Lower leg skin (tissue), 4 donors: ENCODE results near the gene CERS4. TPM values are rescaled to one million over a fixed set of nuclear protein-coding genes. Genes with fewer than 3 reads are reported as not detected.
"Not testable (repeated sequence)": the region's sequence is repeated elsewhere in the genome, so short reads cannot be mapped to it uniquely, and the experiment has no call there.

ENCODE experiments used
- DNase-seq, 2 donors: peaks; one replicate each; pipeline ENCODE4 v3.0.0-alpha.2; 2019; ENCODE audit warnings: low spot score in 2 of 2
- H3K4me3 ChIP-seq: fragments of 200-600 bp; sonication (generic); 2 replicates; pipeline ENCODE4 v1.5.1; 2017; ENCODE audit warnings: mild to moderate bottlenecking, low read depth; ENCODE audit not compliant: poor library complexity, severe bottlenecking
- POLR2A ChIP-seq, 2 donors: fragments of 450-650 bp; IDR thresholded peaks; one replicate each; pipeline ENCODE4 v1.6.1; 2016 to 2017; ENCODE audit warnings: antibody characterized with exemption in 2 of 2, mild to moderate bottlenecking in 1 of 2, moderate library complexity in 1 of 2
- WGBS, 2 donors: methylation state at CpG; one replicate each; pipeline ENCODE4 v1.1.5; 2018; 5-methylcytosine and 5-hydroxymethylcytosine counted together
- intact Hi-C: fragments of 100-400 bp; cut with DNase I; formaldehyde crosslinking; loops from one replicate; pipeline ENCODE4 v1.15.0; 2023; ENCODE audit warnings: low total_unique reads
- total RNA-seq, 4 donors: library from RNA; depleted of rRNA; stranded (reverse); fragments of >200 nt; gene quantifications; one replicate each; pipeline ENCODE4 v1.1.0, GENCODE V29; 2016
- TF ChIP-seq, protein P1 (sequence below), 3 donors: fragments of 450-650 bp; IDR thresholded peaks; one replicate each; pipeline ENCODE4 v1.5.1; 2016; ENCODE audit warnings: antibody characterized with exemption in 3 of 3, mild to moderate bottlenecking in 3 of 3, moderate library complexity in 2 of 3

Gene CERS4
- total RNA-seq, 4 donors from 2014 or later: 104 to 106 (median 105) TPM

DNA sequence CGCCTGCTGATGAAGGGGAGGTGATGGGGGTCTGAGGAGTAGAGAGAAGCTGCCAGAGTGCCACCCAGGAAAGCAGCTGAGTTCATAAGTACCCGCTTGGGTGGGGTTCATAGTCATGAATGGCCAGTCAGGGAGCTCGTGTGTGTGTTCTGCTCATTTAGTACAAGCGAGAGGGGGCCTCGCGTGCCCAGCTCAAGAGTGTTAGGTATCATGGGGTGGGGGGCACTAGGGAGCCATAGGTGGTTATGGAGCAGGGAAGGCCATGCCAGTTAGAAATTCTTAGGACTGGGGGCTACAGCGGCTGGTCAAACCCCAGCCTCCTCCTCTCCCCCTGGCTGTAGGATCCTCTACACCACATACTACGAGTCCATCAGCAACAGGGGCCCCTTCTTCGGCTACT, 52.2 kb downstream of the CERS4 start:
- no peak overlapping the region for H3K4me3 ChIP-seq
- intact Hi-C loops: loop anchor here (10.0 kb wide), 1 partner anchor 63 kb away; the partner anchor contains the start of genes NDUFA7 and RPS28
- WGBS, 2 donors: 87 to 95% methylated on average over 9 of the region's 9 CpGs
- no peak for DNase-seq
- no peak for TF ChIP-seq POLR2A (IDR thresholded peaks at IDR 0.05)
- TF ChIP-seq, protein P1, sequence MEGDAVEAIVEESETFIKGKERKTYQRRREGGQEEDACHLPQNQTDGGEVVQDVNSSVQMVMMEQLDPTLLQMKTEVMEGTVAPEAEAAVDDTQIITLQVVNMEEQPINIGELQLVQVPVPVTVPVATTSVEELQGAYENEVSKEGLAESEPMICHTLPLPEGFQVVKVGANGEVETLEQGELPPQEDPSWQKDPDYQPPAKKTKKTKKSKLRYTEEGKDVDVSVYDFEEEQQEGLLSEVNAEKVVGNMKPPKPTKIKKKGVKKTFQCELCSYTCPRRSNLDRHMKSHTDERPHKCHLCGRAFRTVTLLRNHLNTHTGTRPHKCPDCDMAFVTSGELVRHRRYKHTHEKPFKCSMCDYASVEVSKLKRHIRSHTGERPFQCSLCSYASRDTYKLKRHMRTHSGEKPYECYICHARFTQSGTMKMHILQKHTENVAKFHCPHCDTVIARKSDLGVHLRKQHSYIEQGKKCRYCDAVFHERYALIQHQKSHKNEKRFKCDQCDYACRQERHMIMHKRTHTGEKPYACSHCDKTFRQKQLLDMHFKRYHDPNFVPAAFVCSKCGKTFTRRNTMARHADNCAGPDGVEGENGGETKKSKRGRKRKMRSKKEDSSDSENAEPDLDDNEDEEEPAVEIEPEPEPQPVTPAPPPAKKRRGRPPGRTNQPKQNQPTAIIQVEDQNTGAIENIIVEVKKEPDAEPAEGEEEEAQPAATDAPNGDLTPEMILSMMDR (IDR thresholded peaks at IDR 0.05): no peak

DNA sequence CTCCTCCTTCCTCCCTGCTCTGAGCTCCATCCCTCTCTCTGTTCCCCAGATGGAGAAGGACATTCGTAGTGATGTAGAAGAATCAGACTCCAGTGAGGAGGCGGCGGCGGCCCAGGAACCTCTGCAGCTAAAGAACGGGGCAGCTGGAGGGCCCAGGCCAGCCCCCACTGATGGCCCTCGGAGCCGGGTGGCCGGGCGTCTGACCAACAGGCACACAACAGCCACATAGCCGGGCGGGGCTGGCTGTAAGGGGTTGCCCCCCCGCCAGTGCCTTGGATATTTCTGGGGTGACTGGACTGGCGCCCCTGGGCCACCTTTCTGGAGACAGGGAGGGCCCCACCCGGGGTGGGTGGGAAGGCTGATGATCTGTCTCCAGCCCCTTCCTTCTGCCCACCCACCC, 52.7 kb downstream of the CERS4 start:
- WGBS, 2 donors: 86 to 96% methylated on average over 10 to 12 of the region's 14 CpGs
- no peak overlapping the region for H3K4me3 ChIP-seq
- TF ChIP-seq POLR2A (IDR thresholded peaks at IDR 0.05): no peak
- TF ChIP-seq, protein P1 (IDR thresholded peaks at IDR 0.05): no peak
- no peak for DNase-seq
- intact Hi-C loops: loop anchor here (10.0 kb wide), 1 partner anchor 63 kb away; the partner anchor contains the start of genes NDUFA7 and RPS28

DNA sequence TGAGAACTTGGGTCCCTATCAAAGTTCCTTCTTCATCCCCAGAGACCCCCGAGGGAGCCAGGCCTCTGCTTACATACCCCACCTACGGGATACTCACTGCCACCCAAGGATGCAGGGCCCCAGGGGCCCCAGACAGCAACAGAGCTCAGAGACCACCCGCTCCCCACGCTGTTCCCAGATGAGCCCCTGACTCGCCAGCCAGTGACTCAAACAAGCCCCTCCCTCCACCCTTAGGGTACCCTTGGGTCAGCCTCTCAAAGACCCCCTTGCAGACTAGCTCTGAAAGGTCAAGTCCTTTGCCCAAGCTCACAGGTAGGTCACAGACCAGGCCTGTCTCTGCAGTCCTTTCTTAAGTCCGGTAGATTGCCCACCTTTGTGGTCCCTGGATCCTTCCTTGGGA, 53.3 kb downstream of the CERS4 start:
- no peak for TF ChIP-seq POLR2A (IDR thresholded peaks at IDR 0.05)
- TF ChIP-seq, protein P1 (IDR thresholded peaks at IDR 0.05): no peak
- H3K4me3 ChIP-seq: no peak overlapping the region
- DNase-seq: no peak
- 93 to 95% methylated on average over 6 of the region's 6 CpGs for WGBS, 2 donors
- intact Hi-C loops: loop anchor here (10.0 kb wide), 1 partner anchor 62 kb away; the partner anchor contains the start of genes NDUFA7 and RPS28

DNA sequence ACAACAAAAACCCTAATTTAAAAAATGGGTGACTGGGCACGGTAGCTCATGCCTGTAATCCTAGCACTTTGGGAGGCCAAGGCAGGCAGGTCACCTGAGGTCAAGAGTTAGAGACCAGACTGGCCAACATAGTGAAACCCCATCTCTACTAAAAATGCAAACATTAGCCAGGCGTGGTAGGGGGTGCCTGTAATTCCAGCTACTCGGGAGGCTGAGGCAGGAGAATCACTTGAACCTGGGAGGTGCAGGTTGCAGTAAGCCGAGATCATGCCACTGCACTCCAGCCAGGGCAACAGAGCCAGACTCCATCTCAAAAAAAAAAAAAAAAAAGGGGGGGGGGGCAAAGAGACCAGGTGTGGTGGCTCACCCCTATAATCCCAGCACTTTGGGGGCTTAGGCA, 55.1 kb downstream of the CERS4 start:
- 88 to 93% methylated on average over 2 to 4 of the region's 4 CpGs for WGBS, 2 donors
- intact Hi-C loops: loop anchor here (10.0 kb wide), 1 partner anchor 61 kb away; the partner anchor contains the start of genes NDUFA7 and RPS28
- H3K4me3 ChIP-seq: not testable (repeated sequence)
- DNase-seq: peak in 1 of 2 donors; percentile 3

DNA sequence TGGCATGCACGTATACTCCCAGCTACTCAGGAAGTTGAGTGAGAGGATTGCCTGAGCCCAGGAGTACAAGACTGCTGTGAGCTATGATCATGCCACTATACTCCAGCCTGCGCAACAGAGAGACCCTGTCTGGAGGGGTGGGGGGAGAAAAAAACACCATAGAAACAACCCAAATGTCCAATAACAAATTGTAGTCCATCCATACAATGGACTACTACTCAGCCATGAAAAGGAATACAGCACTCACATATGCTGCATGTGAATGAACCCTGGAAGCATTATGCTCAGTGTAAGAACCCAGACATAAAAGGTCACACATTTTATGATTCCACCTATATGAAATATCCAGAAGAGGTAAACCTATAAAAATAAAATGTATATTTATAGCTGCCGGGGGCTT, 56.7 kb downstream of the CERS4 start:
- WGBS, 2 donors: 64 to 74% methylated on average over 3 of the region's 3 CpGs
- intact Hi-C loops: loop anchor here (10.0 kb wide), 1 partner anchor 59 kb away; the partner anchor contains the start of genes NDUFA7 and RPS28
- no peak for TF ChIP-seq POLR2A (IDR thresholded peaks at IDR 0.05)
- TF ChIP-seq, protein P1 (IDR thresholded peaks at IDR 0.05): no peak
- DNase-seq: no peak
- H3K4me3 ChIP-seq: no peak overlapping the region

DNA sequence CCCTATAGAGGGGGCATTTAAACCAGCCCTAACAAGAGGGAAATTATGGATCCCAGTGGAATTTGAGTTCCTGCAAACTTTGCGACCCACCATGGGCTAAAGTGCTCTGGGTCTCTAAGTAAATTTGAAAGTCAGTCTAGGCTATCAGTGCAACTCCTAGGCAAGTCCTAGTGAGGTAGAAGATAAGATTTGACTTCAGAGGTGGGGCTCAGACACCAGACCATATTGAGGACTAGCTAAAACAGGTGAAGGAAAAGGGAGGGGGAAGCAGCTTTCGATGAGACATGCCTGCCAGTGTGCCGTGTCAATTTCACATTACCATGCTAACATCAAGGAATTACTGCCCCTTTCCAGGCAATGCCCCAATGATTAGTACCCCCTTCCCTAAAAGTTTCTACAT, 60.6 kb downstream of the CERS4 start:
- intact Hi-C loops: loop anchor here (10.0 kb wide), 1 partner anchor 55 kb away; the partner anchor contains the start of genes NDUFA7 and RPS28
- DNase-seq: no peak
- no peak for TF ChIP-seq POLR2A (IDR thresholded peaks at IDR 0.05)
- TF ChIP-seq, protein P1 (IDR thresholded peaks at IDR 0.05): no peak
- WGBS, 2 donors: 90 to 93% methylated on average over 3 of the region's 3 CpGs
- H3K4me3 ChIP-seq: no peak overlapping the region

DNA sequence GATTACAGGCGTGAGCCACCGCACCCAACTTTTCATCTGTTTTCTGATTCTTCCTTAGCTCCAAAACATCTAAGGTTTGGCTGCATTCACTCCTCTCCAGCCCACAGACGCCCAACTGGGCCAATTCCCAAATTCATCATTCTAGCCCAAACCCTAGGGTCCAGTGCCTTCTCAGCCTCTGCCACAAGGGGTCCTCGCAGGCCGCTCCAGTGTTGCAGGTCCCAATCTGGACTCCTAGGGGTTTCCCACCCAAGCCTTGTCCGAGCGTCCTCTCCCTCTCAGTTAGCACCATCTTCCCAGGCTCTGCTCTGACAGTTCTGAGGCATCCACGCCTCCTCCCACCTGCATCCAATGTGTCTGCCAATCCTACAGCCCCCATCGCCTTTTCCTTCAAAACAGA, 67.3 kb downstream of the CERS4 start:
- intact Hi-C loops, DNase-seq, H3K4me3 ChIP-seq: not testable (repeated sequence)
- WGBS, 2 donors: no CpG with 5 or more reads among the region's 9 CpGs

DNA sequence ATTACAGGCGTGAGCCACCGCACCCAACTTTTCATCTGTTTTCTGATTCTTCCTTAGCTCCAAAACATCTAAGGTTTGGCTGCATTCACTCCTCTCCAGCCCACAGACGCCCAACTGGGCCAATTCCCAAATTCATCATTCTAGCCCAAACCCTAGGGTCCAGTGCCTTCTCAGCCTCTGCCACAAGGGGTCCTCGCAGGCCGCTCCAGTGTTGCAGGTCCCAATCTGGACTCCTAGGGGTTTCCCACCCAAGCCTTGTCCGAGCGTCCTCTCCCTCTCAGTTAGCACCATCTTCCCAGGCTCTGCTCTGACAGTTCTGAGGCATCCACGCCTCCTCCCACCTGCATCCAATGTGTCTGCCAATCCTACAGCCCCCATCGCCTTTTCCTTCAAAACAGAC, 82.2 kb downstream of the CERS4 start:
- intact Hi-C loops, H3K4me3 ChIP-seq, DNase-seq: not testable (repeated sequence)
- no CpG with 5 or more reads among the region's 9 CpGs for WGBS, 2 donors
